Hepatocyte (in vitro differentiated cells): ENCODE results near the gene DEFB127. TPM values are rescaled to one million over a fixed set of nuclear protein-coding genes. Genes with fewer than 3 reads are reported as not detected.

ENCODE experiments used
- DNase-seq: peaks from one replicate; pipeline ENCODE4 v3.0.0-alpha.2; 2016; ENCODE audit warnings: low spot score
- H2AFZ ChIP-seq: fragments of 200-600 bp; sonication (generic); 2 replicates; pipeline ENCODE4 v1.6.0; 2016; ENCODE audit warnings: antibody characterized with exemption, mild to moderate bottlenecking
- H3K27ac ChIP-seq: fragments of 200-600 bp; sonication (generic); 2 replicates; pipeline ENCODE4 v1.5.1; 2016; ENCODE audit warnings: mild to moderate bottlenecking
- H3K27me3 ChIP-seq: fragments of 200-600 bp; sonication (generic); 2 replicates; pipeline ENCODE4 v1.6.1; 2016
- H3K36me3 ChIP-seq: fragments of 200-600 bp; sonication (generic); replicated peaks from 2 replicates; pipeline ENCODE4 v1.5.1; 2016; ENCODE audit warnings: low read depth; ENCODE audit not compliant: insufficient read depth
- H3K4me1 ChIP-seq: fragments of 200-600 bp; sonication (generic); 2 replicates; pipeline ENCODE4 v1.5.1; 2016; ENCODE audit warnings: mild to moderate bottlenecking, moderate library complexity; ENCODE audit not compliant: insufficient read depth
- H3K4me2 ChIP-seq: fragments of 200-600 bp; sonication (generic); 2 replicates; pipeline ENCODE4 v1.6.0; 2016
- H3K4me3 ChIP-seq: fragments of 200-600 bp; sonication (generic); 2 replicates; pipeline ENCODE4 v1.5.1; 2016; ENCODE audit warnings: mild to moderate bottlenecking
- H3K79me2 ChIP-seq: fragments of 200-600 bp; sonication (generic); 2 replicates; pipeline ENCODE4 v1.6.0; 2017; ENCODE audit warnings: mild to moderate bottlenecking
- H3K9me2 ChIP-seq: fragments of 200-600 bp; sonication (generic); replicated peaks from 2 replicates; pipeline ENCODE4 v1.6.0; 2017; ENCODE audit warnings: mild to moderate bottlenecking; ENCODE audit not compliant: insufficient read depth
- H3K9me3 ChIP-seq: fragments of 200-600 bp; sonication (generic); 2 replicates; pipeline ENCODE4 v1.5.1; 2016; ENCODE audit warnings: low read depth, mild to moderate bottlenecking
- H4K20me1 ChIP-seq: fragments of 200-600 bp; sonication (generic); 2 replicates; pipeline ENCODE4 v1.6.0; 2016; ENCODE audit warnings: mild to moderate bottlenecking; ENCODE audit not compliant: insufficient read depth, poor library complexity, severe bottlenecking
- EZH2 ChIP-seq: fragments of 200-600 bp; sonication (generic); IDR thresholded peaks from 2 replicates; pipeline ENCODE4 v1.6.1; 2016; ENCODE audit warnings: antibody characterized with exemption, mild to moderate bottlenecking, borderline replicate concordance
- EZH2phosphoT487 ChIP-seq: fragments of 200-600 bp; sonication (generic); IDR thresholded peaks from one replicate; pipeline ENCODE4 v1.6.1; 2018; ENCODE audit warnings: antibody characterized with exemption, mild to moderate bottlenecking, low read depth, moderate library complexity; ENCODE audit not compliant: unreplicated experiment, severe bottlenecking
- WGBS: methylation state at CpG from one replicate; pipeline ENCODE4 v1.1.6; 2016; ENCODE audit warnings: low lambda C conversion rate; ENCODE audit errors: missing lambda C conversion rate; 5-methylcytosine and 5-hydroxymethylcytosine counted together
- polyA plus RNA-seq: library from polyadenylated mRNA; unstranded; fragments of >200 nt; fragmentation: Nextera tagmentation; extraction: Ambion mirVana; gene quantifications from 2 replicates; pipeline ENCODE4 v1.2.1, GENCODE V29; 2016
- total RNA-seq: library from RNA; depleted of rRNA; stranded (reverse); fragments of >200 nt; gene quantifications from 2 replicates; pipeline ENCODE4 v1.2.3, GENCODE V29; 2014
- TF ChIP-seq, protein P1 (sequence below): fragments of 200-600 bp; sonication (generic); IDR thresholded peaks from 2 replicates; pipeline ENCODE4 v1.5.1; 2016; ENCODE audit warnings: antibody characterized with exemption, mild to moderate bottlenecking; ENCODE audit not compliant: poor library complexity

Gene DEFB127
- total and polyA plus RNA-seq, 2 experiments from 2014 or later: not detected

DNA sequence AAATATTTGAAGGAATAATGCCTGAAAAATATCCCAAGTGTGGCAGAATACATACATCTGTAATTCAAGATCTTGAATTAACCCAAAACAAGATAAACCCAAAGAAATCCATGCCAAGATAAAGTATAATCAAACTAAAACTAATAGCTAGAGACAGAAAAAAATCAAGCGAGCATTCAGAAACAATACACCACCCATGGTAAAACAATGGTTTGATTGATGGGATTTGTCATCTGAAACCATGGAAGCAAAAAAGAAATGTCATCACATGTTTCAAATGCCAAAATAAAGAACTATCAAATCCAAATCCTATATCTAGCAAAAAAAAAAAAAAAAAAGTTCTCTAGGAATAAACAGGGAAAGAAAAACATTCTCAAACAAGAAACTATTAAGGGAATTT is 5.1 kb upstream of the DEFB127 start:
- H4K20me1 ChIP-seq: no peaks in the 10 kb centered on the region
- H3K9me2 ChIP-seq: no peaks in the 10 kb centered on the region
- H3K79me2 ChIP-seq: no peaks in the 10 kb centered on the region
- WGBS: 96% methylated on average over 1 of the region's 1 CpG
- H3K27me3 ChIP-seq: no peaks in the 10 kb centered on the region
- TF ChIP-seq EZH2: no peak
- TF ChIP-seq EZH2phosphoT487: no peak
- TF ChIP-seq, protein P1, sequence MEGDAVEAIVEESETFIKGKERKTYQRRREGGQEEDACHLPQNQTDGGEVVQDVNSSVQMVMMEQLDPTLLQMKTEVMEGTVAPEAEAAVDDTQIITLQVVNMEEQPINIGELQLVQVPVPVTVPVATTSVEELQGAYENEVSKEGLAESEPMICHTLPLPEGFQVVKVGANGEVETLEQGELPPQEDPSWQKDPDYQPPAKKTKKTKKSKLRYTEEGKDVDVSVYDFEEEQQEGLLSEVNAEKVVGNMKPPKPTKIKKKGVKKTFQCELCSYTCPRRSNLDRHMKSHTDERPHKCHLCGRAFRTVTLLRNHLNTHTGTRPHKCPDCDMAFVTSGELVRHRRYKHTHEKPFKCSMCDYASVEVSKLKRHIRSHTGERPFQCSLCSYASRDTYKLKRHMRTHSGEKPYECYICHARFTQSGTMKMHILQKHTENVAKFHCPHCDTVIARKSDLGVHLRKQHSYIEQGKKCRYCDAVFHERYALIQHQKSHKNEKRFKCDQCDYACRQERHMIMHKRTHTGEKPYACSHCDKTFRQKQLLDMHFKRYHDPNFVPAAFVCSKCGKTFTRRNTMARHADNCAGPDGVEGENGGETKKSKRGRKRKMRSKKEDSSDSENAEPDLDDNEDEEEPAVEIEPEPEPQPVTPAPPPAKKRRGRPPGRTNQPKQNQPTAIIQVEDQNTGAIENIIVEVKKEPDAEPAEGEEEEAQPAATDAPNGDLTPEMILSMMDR: no peak
- H2AFZ ChIP-seq: no peak overlapping the region
- no peak overlapping the region for H3K4me2 ChIP-seq
- no peak overlapping the region for H3K27ac ChIP-seq
- no peaks in the 10 kb centered on the region for H3K4me1 ChIP-seq
- H3K36me3 ChIP-seq: no peaks in the 10 kb centered on the region
- DNase-seq: no peak
- no peaks in the 10 kb centered on the region for H3K9me3 ChIP-seq
- no peak overlapping the region for H3K4me3 ChIP-seq

- no peaks in the 10 kb centered on the region for H3K9me3 ChIP-seq
- no peaks in the 10 kb centered on the region for H3K9me2 ChIP-seq
- no peak overlapping the region for H3K27ac ChIP-seq
- 70% methylated on average over 3 of the region's 3 CpGs for WGBS
- H3K36me3 ChIP-seq: no peaks in the 10 kb centered on the region
- no peak overlapping the region for H3K4me2 ChIP-seq
- no peak overlapping the region for H2AFZ ChIP-seq
- H3K4me3 ChIP-seq: no peak overlapping the region
- H3K4me1 ChIP-seq: no peaks in the 10 kb centered on the region
- no peak for DNase-seq
- H3K79me2 ChIP-seq: no peaks in the 10 kb centered on the region
- TF ChIP-seq EZH2 (no peak), EZH2phosphoT487 (no peak)
- TF ChIP-seq, protein P1: no peak
- no peaks in the 10 kb centered on the region for H4K20me1 ChIP-seq
- no peaks in the 10 kb centered on the region for H3K27me3 ChIP-seq
Observed at GRCh38 chr20:164618-165017, 7.4 kb downstream of the DEFB127 start.

- H3K4me2 ChIP-seq: no peak overlapping the region
- no peaks in the 10 kb centered on the region for H3K9me2 ChIP-seq
- H3K4me3 ChIP-seq: no peak overlapping the region
- H4K20me1 ChIP-seq: no peaks in the 10 kb centered on the region
- no peaks in the 10 kb centered on the region for H3K27me3 ChIP-seq
- TF ChIP-seq EZH2 (no peak), EZH2phosphoT487 (no peak)
- no peak for DNase-seq
- H2AFZ ChIP-seq: no peak overlapping the region
- 68% methylated on average over 2 of the region's 2 CpGs for WGBS
- H3K79me2 ChIP-seq: no peaks in the 10 kb centered on the region
- no peaks in the 10 kb centered on the region for H3K36me3 ChIP-seq
- no peak overlapping the region for H3K27ac ChIP-seq
- H3K9me3 ChIP-seq: no peaks in the 10 kb centered on the region
- H3K4me1 ChIP-seq: no peaks in the 10 kb centered on the region
Observed at GRCh38 chr20:168876-169275, 11.6 kb downstream of the DEFB127 start.

- WGBS: 42% methylated on average over 2 of the region's 2 CpGs
- DNase-seq: no peak
- Histone ChIP-seq H3K79me2 (no peaks in the 10 kb centered on the region), H3K4me2 (no peak overlapping the region), H3K27me3 (no peaks in the 10 kb centered on the region), H3K36me3 (no peaks in the 10 kb centered on the region), H3K4me3 (no peak overlapping the region), H3K9me2 (no peaks in the 10 kb centered on the region), H4K20me1 (no peaks in the 10 kb centered on the region), H3K27ac (no peak overlapping the region), H2AFZ (no peak overlapping the region), H3K4me1 (no peaks in the 10 kb centered on the region), H3K9me3 (no peaks in the 10 kb centered on the region)
- TF ChIP-seq EZH2phosphoT487 (no peak), EZH2 (no peak)
- TF ChIP-seq, protein P1: no peak
Observed at GRCh38 chr20:184288-184687, 27.0 kb downstream of the DEFB127 start.
